ENCODE data around the gene SLC35B1.

- TF ChIP-seq CTCF (IDR thresholded peaks at IDR 0.05), result no peak
- TF ChIP-seq POLR2AphosphoS5 (IDR thresholded peaks at IDR 0.05), result no peak
- TF ChIP-seq POLR2A (IDR thresholded peaks at IDR 0.05), result no peak
Measured at GRCh38 chr17:49715216-49715615, 7.5 kb upstream of the SLC35B1 start.

All from breast epithelium (tissue), 3 donors.